HFFc6 (cell line): ENCODE measurements around the gene CDC42EP4. TPM values are rescaled to one million over a fixed set of nuclear protein-coding genes. Genes with fewer than 3 reads are reported as not detected.

Experiments used
- DNase-seq: peaks from one replicate; pipeline ENCODE4 v3.0.0-alpha.2; 2018
- H3K27ac Mint-ChIP-seq: 2 replicates; pipeline ENCODE4 v1.8.0; 2020; ENCODE audit warnings: mild to moderate bottlenecking, mixed read lengths
- H3K27me3 Mint-ChIP-seq: 2 replicates; pipeline ENCODE4 v1.8.0; 2021; ENCODE audit warnings: mild to moderate bottlenecking, moderate library complexity, mixed read lengths; ENCODE audit not compliant: insufficient read depth
- H3K36me3 Mint-ChIP-seq: 2 replicates; pipeline ENCODE4 v1.8.0; 2021; ENCODE audit warnings: low read depth, mixed read lengths
- H3K4me1 Mint-ChIP-seq: 2 replicates; pipeline ENCODE4 v1.8.0; 2020; ENCODE audit warnings: low read depth, mixed read lengths
- H3K4me3 Mint-ChIP-seq: 2 replicates; pipeline ENCODE4 v1.8.0; 2020; ENCODE audit warnings: mild to moderate bottlenecking, moderate library complexity, mixed read lengths
- H3K9me3 Mint-ChIP-seq: 2 replicates; pipeline ENCODE4 v1.8.0; 2020; ENCODE audit warnings: mild to moderate bottlenecking, mixed read lengths
- total RNA-seq, 6 experiments: library from RNA; stranded (reverse); fragmentation: NEBNext Ultra II Directional; extraction: Animal tissue kit (Norgen Biotek cat#: 25700); gene quantifications; 2 replicates in 1 of 6; 3 replicates in 5 of 6; pipeline ENCODE4 v1.2.3, GENCODE V29; 2021
- TF ChIP-seq, protein P1 (sequence below): fragments of 200-600 bp; sonication (generic); IDR thresholded peaks from 2 replicates; pipeline ENCODE4 v1.5.0; 2021; ENCODE audit warnings: antibody characterized with exemption, mild to moderate bottlenecking

CDC42EP4 gene
- total RNA-seq, 6 experiments from 2014 or later, result 18.1 to 27.8 (median 25.9) TPM

DNA sequence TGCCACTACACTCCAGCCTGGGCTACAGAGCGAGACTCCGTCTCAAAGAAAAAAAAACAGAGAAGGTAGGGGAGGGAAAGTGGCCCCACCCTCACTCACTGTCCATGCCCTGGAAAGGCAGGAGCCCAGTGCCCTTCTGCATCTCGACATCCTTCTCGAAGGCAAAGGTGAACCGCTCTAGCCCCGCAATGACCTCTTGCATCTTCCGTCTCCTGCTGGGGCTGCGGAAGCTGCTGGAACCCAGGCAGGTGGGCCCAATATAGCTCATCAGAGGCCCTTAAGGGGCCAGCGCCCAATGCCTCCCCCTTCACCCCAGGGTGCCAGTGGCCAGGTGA, 50.2 kb downstream of the CDC42EP4 start, which contains the start of gene CPSF4L:
TSS of gene CPSF4L (minus strand) at position 264 of the 335 bp plus-strand sequence. CDS start at position 202, 62 bp downstream.
- peaks cover 9% of the 10 kb centered on the region for H3K27me3 Mint-ChIP-seq
- no peaks in the 10 kb centered on the region for H3K36me3 Mint-ChIP-seq
- TF ChIP-seq, protein P1, sequence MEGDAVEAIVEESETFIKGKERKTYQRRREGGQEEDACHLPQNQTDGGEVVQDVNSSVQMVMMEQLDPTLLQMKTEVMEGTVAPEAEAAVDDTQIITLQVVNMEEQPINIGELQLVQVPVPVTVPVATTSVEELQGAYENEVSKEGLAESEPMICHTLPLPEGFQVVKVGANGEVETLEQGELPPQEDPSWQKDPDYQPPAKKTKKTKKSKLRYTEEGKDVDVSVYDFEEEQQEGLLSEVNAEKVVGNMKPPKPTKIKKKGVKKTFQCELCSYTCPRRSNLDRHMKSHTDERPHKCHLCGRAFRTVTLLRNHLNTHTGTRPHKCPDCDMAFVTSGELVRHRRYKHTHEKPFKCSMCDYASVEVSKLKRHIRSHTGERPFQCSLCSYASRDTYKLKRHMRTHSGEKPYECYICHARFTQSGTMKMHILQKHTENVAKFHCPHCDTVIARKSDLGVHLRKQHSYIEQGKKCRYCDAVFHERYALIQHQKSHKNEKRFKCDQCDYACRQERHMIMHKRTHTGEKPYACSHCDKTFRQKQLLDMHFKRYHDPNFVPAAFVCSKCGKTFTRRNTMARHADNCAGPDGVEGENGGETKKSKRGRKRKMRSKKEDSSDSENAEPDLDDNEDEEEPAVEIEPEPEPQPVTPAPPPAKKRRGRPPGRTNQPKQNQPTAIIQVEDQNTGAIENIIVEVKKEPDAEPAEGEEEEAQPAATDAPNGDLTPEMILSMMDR, result no peak
- no peak for DNase-seq
- no peak within 1 kb of the TSS for H3K4me3 Mint-ChIP-seq
- H3K9me3 Mint-ChIP-seq, result no peaks in the 10 kb centered on the region
- H3K4me1 Mint-ChIP-seq, result no peaks in the 10 kb centered on the region
- no peak within 1 kb of the TSS for H3K27ac Mint-ChIP-seq

DNA sequence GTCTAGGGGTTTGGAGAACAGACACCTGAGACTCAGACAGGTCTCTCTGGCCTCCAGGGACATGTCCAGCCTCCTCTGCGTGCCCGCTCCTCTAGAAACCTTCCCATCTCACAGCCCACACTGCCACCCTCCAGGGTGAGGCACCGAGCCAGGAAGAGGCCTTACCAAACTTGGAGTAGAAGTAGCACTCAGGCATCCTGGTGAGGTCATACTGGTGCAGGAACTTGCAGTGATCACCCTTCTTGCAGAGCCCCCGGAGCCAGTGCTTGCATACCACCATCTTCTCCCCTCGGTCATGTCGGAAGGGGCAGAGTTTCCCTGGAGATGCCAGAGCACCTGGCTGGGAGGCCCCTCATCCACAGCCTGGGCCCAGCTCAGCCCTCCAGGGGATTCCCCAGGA, 54.3 kb downstream of the CDC42EP4 start:
- TF ChIP-seq, protein P1, result no peak; the same call in 1 of the 2 replicates
- Mint-ChIP-seq H3K27me3 (peaks cover 3% of the 10 kb centered on the region), H3K4me1 (no peaks in the 10 kb centered on the region), H3K4me3 (no peak overlapping the region), H3K9me3 (no peaks in the 10 kb centered on the region), H3K27ac (no peak overlapping the region), H3K36me3 (no peaks in the 10 kb centered on the region)
- DNase-seq, result no peak

DNA sequence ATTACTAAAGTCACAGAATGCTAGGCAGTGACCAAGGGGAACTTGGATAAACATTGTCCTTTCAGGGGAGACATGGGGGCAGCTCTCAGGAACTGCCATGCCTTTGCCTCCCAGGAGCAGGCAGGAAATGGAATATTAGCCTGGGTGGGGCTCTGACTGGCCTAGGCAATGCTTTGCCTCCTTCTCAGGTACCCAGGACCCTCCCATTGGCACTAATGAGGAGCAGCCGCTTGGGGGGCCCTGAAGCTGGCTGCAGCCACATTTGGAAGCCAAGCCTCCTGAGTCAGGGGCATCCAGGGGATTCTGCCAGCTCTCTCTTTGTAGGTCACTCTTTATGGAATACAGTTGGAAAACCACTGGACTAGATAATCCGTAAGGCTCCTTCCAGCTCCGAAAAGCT, 55.6 kb downstream of the CDC42EP4 start:
- H3K4me1 Mint-ChIP-seq, result no peaks in the 10 kb centered on the region
- H3K27ac Mint-ChIP-seq, result no peak overlapping the region
- TF ChIP-seq, protein P1, result no peak
- H3K27me3 Mint-ChIP-seq, result peaks cover 8% of the 10 kb centered on the region
- no peak for DNase-seq
- H3K4me3 Mint-ChIP-seq, result no peak overlapping the region
- no peaks in the 10 kb centered on the region for H3K9me3 Mint-ChIP-seq
- no peaks in the 10 kb centered on the region for H3K36me3 Mint-ChIP-seq

DNA sequence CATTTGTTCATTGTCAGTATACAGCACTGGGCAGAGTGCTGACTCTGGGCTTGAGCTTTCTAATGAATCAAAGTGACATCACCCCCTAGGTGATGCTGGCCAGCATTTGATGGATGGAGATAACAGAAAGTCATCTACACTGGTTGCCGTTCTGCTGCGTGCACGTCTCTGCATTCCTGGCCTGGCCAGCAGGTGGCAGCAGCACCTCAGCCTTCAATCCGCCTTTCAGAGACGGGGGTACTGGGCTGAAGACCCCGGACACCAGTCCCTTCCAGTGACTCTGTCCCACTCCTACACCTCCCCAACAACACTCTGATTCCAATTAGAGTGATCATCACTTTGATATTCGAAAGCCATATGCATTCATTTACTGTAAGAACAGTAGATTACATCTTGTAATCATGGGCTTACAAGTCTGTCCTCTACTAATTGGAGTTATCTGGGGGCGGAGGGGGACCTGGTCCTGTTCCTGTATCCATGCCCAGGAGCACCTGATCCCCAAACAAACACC, 56.1 kb downstream of the CDC42EP4 start:
- no peak overlapping the region for H3K27ac Mint-ChIP-seq
- H3K36me3 Mint-ChIP-seq, result no peaks in the 10 kb centered on the region
- TF ChIP-seq, protein P1, result peak; percentile 100
- H3K4me1 Mint-ChIP-seq, result no peaks in the 10 kb centered on the region
- H3K4me3 Mint-ChIP-seq, result no peak overlapping the region
- H3K9me3 Mint-ChIP-seq, result no peaks in the 10 kb centered on the region
- peak; percentile 38 for DNase-seq
- peaks cover 8% of the 10 kb centered on the region for H3K27me3 Mint-ChIP-seq

DNA sequence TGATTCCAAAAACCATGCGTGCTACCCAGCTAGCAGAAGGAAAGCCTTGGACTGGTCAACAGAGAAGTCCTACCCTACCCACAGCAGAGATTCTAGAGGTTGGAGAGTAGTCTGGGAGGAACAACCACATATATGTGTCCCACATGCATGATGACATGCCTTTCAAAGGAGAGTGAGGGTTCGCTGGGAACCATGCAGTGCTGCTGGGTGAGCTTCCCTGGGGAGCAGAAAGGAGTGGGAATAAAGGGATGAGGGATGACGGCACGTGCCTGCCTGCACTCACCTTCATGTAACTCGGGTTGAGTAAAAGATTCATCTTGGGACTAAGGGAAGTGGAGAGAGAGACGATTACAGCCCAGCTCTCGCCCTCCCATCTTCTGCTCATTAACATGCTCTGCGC, 59.9 kb downstream of the CDC42EP4 start:
- H3K4me1 Mint-ChIP-seq, result no peaks in the 10 kb centered on the region
- H3K27me3 Mint-ChIP-seq, result peaks cover 5% of the 10 kb centered on the region

More for the DNA sequence above, 59.9 kb downstream of the CDC42EP4 start:
- Mint-ChIP-seq H3K36me3 (peaks cover 5% of the 10 kb centered on the region; the same call in 1 of the 2 replicates), H3K9me3 (no peaks in the 10 kb centered on the region), H3K27ac (no peak overlapping the region), H3K4me3 (no peak overlapping the region)
- DNase-seq, result no peak
- TF ChIP-seq, protein P1, result no peak
